ENCODE measurements around the gene CAMK2A.

GRCh38 chr5:150243590-150243989 lies 46.0 kb downstream of the CAMK2A start:
- TF ChIP-seq SIN3A (IDR thresholded peaks at IDR 0.05; ENCODE audit: borderline replicate concordance, insufficient read depth, low read length) (no peak), REST (IDR thresholded peaks at IDR 0.05; ENCODE audit: insufficient read depth in 1 of 2, low read depth in 2 of 2, low read length in 2 of 2) (no peak), POLR2AphosphoS5 (IDR thresholded peaks at IDR 0.05; ENCODE audit: low read depth, low read length) (no peak), TAF1 (IDR thresholded peaks at IDR 0.05; ENCODE audit: borderline replicate concordance, insufficient read depth, low read length) (no peak), FOXP2 (optimal IDR thresholded peaks at IDR 0.05; ENCODE audit: borderline replicate concordance, extremely low read depth, extremely low read length, insufficient read depth) (no peak)

Measured in PFSK-1 (cell line).